ENCODE data around the gene PTPRD.

PTPRD gene

DNA sequence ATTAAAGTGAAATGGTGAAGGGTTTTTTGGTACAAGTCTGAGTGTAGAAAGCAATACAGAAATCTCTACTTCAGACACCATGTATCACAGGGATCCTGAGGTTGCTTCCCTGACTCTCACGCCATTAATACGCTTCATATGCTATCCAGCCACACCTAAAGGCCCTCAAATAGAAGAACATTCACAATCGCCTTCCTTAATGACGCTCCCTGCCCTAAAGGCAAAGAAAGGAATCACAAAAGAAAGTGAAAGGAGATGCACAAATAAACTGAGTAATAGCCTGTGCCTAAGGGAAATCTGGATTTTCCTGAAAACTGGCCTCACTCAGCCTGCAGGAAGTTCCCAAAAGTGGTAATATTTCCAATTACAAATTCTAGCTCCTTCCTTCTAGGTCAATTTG lies 1810.6 kb downstream of the PTPRD start:
- no peak for DNase-seq

DNA sequence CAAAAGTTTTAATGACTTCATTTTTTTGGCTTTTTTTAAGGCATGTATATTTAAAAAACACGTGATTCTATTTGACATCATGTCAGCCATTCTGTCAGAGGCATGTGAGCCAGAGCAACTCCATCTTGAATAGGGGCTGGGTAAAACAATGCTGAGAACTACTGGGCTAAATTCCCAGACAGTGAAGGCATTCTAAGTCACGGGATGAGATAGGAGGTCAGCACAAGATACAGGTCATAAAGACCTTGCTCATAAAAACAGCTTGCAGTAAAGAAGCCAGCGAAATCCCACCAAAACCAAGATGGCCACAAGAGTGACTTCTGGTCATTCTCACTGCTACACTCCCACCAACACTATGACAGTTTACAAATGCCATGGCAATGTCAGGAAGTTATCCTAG lies 1812.6 kb downstream of the PTPRD start:
- DNase-seq: no peak

DNA sequence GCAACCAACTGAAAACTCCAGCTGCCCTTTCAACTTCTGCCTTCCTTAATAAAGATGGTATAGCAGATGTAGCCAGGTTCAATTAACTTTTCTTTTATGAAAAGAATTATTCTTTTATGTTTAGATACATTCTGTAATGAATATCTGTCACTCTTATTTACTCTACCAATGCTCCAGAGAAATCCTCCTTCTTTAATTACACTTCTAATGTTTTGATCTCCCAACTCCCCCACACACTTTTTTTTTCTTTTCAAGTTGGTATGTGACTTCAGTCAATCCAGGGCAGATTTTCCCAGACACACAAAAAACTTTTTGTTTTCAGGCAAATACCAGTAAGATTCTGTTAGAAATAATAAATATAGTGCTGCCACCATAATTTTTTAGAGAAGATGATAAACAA lies 1813.2 kb downstream of the PTPRD start:
- DNase-seq: no peak

DNA sequence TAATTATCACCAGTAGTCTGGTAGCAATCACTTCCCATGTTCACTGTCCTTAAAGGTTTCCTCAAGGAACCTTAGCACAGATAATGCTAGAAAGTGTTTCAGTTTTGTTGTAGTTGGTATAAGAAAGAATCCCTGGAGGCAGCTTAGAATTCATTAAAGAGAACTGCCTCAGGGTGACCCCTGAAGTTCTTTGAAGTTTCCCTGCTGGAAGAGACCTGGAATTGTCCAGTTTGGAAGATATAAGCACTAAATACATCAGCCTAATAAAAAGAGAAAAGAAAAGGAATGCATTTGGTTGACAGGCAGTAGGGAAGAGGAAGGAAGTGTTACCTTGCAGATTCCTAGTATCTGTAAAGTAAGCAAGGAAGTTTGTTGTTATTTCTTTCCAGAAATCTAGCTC lies 1813.6 kb downstream of the PTPRD start:
- DNase-seq: no peak

DNA sequence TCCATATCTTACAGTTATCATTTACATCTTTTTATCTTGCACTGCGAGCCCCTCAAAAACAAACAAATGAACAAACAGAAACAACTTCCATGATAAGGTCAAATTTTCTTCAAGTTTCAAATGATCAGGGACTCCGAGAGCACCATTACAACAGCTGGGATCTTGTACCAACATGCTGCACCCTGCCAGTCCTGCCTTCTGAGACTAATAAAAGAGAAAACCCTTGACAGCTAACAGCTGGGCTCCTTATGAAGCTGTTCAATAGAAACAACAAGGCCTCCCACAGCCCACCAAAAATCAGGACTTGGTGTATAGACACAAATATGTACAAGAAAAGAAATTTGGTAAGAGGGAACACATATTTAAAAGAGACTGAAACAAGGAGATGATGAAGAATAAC lies 1828.0 kb downstream of the PTPRD start:
- no peak for DNase-seq

DNA sequence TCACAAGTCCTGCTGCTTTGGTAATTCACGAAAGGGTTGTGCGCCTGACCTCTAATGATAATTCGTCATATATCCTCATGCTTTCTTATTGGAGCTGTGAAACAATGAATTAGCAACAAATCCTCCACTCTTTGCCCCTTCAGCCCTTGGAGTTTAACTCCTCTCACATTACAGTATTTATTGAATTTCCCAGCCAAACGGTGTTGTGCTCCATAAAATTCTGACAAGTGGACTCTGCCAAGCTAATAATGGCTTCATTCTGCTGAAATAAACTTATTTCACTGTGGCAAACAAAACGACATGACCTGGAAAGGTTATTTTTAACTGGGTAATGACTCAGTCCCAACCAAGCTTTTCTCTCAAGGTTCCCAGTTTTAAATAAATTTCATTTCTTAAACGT lies 1828.9 kb downstream of the PTPRD start:
- no peak for DNase-seq

DNA sequence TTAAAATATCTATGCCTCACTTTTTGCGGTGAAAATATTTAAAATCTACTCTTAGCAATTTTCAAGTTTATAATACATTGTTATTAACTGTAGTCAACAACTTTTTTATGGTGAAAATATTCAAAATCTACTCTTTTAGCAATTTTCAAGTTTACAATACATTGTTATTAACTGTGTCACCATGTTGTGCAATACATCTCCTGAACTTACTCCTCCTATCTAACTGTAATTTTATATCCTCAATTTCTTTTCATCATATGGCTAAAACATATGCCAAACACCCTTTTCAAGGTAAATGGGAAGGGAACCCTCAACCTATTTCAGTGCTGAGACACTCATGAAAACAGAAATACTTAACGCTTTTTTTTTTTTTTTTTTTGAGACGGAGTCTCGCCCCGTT lies 1830.6 kb downstream of the PTPRD start:
- no peak for DNase-seq

DNA sequence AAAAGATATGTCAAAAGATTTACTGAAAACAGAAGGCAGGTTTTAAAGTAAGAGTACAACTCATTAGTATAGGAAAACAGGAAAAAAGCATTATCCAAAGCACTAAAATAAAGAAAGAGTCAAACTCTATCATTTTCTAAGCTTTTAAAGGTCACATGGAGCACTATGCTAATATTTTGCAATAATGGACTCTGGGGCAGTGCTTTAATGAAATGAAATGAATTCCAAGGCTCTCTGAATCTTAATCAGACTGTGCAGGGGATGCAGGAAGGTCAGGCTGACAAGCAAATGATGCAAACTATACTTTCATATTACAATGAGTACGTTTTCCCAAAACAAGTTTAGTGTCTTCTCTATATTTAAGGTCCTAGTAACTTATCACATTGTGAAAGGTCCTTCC lies 1831.3 kb downstream of the PTPRD start:
- DNase-seq: no peak

DNA sequence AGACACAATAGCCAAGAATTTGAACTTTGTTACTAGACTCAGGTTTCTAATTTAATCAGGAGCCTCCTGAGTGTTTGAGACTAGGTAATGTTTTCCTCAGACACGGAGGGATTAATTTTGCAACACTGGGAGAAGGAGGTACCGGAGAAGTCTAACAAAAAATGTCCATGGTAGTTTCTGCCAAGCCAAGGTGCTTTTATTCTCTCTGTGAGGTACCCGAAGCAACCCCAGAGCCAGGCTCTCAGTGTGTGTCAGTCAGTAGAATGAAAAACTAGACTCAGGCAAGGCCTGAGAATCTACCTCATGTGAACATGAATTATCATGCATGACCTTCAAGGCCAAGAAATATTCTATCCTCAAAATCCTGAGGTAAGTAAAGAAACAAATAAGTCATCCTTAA lies 1832.4 kb downstream of the PTPRD start:
- no peak for DNase-seq

DNA sequence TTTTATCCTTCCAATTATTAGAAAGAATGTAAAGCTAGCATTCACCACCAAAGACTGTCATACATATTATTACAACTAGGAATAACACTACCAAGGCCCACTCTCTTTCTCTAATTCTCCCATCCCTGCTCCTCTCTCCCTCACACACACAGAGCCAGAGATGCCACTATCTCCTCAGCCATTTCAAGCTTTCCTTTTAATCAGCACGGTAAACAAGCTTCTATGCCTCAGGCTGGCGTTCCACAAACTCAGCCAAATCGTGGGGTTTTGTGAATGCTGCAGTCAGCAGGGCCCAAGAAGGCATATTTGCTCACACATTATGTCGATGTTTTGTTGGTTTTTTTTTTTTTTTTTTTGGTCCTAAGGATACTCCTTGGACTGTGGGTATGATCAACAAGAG lies 1833.3 kb downstream of the PTPRD start:
- DNase-seq: no peak

DNA sequence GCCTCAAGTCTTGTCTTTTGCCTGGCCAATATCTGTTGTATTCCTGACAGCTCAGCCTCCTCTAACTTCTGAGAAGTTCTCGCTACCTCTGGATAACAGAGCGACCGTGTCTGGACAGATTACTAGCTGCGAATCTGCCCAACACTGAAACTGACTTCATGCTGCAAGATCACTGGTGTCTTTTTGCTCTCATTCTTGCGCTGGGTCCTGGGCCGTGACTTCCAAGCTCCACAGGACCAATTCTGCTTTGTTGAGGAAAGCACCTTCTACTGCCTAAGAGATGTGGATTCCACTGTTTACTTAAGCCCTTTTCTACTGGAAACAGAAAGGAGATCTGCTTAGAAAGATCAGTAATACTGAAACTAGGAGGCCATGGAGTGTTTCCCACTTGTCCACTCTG lies 1834.4 kb downstream of the PTPRD start:
- no peak for DNase-seq

DNA sequence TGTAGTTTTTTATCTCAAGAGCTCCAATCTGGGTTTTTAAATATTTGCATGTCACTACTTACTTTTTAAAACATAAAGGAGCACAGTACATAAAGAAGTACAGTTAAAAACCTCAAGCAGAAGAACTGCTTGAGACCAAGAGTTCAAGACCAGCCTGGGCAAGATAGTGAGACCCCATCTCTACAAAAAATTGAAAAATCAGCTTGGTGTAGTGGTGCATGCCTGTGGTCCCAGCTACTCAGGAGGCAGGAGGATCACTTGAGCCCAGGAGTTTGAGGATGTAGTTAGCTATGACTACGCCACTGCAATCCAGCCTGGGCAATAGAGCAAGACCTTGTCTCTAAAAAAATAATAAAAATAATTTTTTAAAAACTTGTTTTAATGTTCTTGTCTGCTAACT lies 1840.5 kb downstream of the PTPRD start:
- no peak for DNase-seq

DNA sequence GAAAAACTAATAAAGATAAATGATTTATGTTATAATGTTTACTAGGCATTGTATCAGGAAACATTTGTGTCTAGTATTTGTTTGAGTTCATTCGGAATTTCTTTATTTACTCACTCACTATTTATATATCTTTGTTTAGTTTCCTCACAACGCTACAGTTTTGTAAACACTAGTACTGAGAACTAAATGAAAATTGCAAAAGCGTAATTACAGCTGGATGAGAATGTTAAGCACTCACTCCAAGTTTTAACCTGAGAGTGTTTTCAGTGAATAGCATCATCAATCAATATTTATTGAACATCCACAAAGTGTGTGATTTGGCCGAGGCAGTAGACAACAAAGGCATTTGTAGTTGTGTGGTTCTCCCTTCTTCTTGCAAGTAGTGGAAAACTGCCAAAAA lies 1843.6 kb downstream of the PTPRD start:
- no peak for DNase-seq

DNA sequence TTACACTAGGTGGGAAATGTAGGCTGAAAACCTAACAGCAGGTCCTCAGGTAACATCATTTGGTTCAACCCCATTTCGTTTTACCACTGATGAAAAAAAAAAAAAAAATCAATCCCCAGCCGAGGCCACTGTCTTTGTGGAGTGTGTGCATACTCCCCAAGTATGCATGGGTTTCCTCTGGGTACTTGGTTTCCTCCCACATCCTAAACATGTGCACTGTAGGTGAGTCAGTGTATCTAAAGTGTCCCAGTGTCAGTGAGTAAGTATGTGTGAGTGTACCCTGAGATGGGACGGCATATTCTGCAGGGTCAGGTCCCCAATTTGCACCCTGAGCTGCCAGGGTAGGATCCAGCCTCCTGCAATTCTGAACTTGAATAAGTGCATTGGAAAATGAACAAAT lies 1846.7 kb downstream of the PTPRD start:
- no peak for DNase-seq

DNA sequence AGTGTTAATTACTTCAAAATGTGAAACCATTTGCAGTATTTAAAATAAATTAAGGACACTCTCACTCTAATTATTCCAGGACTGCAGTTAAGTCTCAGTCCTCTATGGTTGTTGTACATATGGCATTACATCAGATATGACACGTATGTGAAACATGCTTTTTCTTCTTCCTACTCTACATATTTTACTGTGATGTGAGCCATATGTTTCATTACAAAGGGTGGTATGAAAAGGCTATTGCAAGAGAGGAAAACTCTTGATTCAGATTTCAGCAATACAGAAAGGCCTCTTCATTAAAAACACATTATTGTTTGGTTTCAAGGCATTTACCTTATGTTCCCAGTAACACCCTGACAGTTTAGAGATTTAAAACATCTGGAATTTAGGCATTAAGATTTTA lies 1848.8 kb downstream of the PTPRD start:
- DNase-seq: no peak

DNA sequence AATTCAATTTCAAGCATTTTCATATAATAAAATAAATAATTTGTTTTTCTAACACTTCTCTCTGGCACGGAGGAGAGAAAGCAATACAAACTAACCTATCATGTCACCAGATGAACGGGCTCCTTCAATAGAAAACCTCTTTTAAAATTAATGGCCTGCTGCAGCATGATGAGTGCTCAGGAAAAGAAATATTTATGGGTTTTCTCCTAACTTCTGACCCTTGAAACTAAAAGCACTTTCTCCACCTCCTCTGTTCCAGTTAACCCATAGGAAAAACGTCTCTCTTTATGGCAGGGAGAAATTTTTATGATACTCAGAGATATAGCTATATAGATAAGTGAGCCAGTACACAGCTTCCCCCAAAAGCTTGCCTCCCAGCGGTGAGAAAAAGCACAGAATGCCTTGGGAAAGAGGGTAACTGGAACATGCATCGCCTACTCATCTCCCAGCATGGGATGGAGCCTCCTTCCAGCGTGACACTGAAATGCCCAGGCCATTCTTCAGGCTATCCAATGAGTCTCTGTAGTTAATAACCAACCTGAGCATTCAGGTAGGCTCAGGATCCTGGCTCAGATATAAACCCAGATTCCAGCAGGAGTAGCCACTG lies 1850.2 kb downstream of the PTPRD start:
- DNase-seq: no peak

DNA sequence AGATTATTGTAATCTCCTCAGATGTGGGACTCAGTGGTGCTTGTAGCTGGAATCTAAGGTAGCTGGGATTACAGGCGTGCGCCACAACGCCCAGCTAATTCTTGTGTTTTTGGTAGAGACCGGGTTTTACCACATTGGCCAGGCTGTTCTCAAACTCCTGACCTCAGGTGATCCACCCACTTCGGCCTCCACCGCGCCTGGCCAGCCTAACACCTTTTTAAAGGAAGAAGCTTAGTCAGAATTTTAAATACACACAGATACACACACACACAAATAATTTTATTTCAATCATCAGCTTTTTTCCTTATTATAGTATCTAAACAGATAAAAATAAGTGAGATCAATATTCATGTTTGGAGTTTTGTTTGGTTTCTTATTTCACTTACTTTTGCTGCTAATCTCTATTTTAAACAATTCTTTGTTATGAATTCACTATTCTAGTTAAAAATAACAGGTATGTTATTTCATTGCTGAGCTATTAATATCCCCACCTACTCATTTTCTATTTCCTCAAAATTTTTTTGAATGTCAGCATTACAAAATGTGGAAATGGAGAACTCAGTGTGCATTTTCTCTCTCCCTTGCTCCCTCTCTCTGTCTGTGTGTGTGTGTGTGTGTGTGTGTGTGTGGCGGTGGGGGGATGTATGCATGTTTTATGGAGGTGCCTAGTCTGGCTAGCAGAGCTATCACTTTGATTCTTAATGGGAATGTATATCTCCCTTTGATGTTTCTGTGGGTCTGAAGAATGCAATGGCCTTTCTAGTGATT lies 1852.6 kb downstream of the PTPRD start:
- no peak for DNase-seq

DNA sequence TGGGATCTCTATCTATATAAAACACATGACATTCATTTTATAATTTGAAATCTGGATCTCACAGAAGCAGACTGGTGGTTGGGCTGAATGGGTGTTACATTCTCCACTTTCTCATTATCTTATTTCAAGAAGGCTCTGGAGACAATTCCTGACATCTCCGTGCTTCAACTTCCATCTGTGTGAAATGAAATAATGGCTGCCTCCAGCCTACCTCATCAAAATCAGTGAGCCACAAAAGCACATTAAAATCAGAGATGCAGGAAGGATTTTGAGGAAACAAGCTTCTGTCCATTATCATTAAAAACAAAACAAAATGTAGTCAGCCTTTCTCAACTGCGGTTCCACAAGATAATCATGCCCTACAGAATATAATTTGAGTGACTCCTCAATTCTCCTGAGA lies 1854.9 kb downstream of the PTPRD start:
- no peak for DNase-seq

DNA sequence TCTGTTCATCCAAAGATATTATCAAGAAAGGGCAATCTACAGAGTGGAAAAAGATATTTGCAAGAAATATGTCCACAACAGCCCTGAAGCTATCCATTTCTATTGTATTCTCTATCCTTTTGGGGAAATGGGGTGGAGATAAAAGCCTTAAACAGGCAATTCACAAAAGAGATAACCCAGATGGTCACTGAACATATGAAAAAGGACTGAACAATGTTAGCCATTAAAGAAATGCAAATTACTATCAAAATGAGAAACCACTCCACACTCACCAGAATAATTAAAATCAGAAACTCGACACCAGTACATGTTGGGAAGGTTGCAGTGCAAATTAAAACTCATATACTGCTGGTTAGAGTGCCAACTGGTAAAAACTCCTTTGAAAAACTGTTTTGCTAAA lies 1858.1 kb downstream of the PTPRD start:
- DNase-seq: no peak

DNA sequence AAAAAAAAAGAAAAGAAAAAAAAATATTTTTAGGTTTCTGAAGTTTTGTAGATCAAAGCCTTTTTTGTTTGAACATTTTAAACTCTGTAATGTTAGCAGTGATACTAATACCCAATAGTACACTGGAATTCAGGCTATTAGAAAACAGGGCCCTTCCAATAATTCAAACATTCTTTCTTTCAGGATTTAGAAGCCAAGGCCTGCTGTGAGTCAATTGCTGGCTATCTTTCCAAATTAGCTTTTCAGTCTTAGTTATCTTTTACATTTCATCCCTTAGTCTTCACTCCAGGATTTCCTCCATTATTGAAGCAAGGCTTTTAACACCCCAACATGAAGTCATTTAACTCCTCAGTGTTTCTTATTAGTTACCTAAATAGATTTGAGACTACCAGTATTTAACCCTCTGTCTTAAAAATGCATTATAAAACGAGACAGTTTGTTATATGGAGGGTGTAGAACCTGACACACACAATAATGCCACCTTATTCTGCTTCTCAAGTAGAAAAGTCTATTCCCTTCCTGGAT lies 1861.3 kb downstream of the PTPRD start:
- DNase-seq: no peak

DNA sequence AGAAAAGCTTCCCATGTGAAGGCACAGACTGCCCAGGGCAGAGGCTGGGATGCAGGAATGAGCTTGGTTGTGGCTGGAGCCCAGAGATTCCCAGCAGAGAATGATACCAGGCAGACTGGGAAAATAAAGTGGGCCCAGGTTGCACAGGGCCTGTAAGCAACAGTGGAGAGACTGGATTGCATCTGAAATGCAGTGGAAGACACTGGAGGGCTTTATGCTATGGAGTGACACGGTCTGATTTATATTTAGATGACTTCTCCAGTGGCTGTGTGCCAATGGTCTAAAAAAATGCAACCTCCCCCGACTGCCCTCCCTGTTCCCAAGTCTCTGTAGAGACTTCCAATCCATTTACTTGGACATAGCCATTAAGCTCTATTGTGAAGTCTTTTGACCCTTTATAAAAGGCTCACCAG lies 1862.2 kb downstream of the PTPRD start:
- DNase-seq: no peak

DNA sequence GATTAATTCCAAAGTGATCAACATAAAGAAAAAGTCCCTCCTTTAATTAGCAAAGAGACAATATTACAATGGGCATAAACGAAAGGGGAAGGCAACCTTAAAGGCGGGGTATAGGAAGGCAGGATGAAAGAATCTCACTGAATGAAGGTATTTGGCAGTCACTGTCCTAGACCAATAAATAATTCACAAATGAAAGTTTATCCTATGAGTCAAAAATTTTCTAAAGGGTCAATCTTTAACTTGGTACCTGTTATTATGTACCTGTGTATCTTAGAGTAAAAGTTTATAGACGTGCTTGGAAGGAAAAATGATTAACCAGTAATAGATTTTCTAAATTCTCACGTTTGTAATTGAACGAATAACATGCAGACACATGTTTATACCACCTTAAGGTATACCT lies 1867.5 kb downstream of the PTPRD start:
- DNase-seq: no peak

DNA sequence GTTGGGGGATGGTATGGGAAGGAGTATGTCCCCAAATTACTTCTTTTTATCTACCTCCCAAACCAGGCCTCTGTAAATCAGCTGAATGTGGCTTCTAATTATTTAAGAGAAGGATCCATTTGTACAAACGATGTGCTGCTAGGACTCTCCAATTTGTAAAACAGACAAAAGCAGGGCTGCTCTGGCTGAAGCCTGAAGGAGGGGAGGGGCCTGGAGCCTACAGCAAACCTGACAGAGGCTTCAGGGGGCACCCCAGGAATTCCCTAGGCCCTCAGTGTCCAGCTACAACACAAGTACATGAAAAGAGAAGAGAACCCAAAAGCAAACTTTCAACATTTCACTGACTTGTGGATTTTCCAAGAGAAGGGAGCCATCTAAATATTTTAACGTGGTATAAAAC lies 1873.9 kb downstream of the PTPRD start:
- no peak for DNase-seq

DNA sequence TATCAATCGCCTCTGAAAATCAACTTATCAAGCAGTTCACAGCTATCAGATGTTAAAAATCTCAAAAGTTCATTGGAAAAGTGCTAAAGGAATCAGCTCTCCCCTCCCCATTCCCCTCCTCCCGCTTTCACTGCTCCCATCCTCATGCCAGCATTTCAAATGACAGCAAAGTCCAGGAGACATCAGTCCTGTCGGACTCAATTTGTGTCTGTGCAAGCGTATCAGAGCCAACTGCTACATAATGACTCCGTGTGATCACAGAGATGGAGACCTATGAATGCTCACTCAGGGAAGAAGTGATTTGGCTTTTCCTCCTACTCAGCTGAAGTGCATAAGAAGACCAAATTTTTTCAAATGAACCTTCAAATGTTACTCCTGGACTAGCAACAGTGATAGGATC lies 1876.0 kb downstream of the PTPRD start:
- DNase-seq: no peak

DNA sequence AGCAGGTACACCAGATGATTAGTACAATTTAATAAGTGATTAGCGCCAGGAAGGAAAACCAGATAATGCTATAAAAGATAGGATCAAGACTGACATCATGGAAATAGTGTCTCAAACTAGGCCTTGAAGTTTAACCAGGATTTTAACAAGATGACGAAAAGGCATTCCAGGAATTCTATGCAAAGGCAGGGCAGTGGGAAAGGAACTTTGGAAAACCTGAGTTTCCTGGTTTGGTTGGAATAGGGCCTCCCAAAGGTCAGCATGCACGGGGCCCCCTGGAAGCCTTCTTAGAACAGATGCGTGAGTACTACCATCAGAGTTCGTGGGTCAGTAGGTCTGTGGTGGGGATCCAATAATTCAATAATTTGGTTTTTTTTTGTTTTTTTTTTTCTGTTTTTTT lies 1878.0 kb downstream of the PTPRD start:
- DNase-seq: no peak

Data from SW 1271 (cell line).